Ishikawa (cell line): ENCODE data around the gene ITSN2.

ENCODE experiments used
- CEBPB ChIP-seq: IDR thresholded peaks from 2 replicates; pipeline ENCODE4 v1.6.1; 2012
- EP300 ChIP-seq: IDR thresholded peaks from 2 replicates; pipeline ENCODE4 v1.6.1; 2012; ENCODE audit warnings: borderline replicate concordance
- FOXM1 ChIP-seq: IDR thresholded peaks from 2 replicates; pipeline ENCODE4 v1.6.1; 2012; ENCODE audit warnings: low read depth, borderline replicate concordance
- MAX ChIP-seq: IDR thresholded peaks from 2 replicates; pipeline ENCODE4 v1.6.1; 2012
- NFIC ChIP-seq: IDR thresholded peaks from 2 replicates; pipeline ENCODE4 v1.6.1; 2012
- RAD21 ChIP-seq: IDR thresholded peaks from 2 replicates; pipeline ENCODE4 v1.6.1; 2012; ENCODE audit warnings: low read depth
- TAF1 ChIP-seq: IDR thresholded peaks from 2 replicates; pipeline ENCODE4 v1.6.1; 2012; ENCODE audit warnings: low read depth, mild to moderate bottlenecking
- TCF12 ChIP-seq: IDR thresholded peaks from 2 replicates; pipeline ENCODE4 v1.6.1; 2012; ENCODE audit warnings: low read depth
- TEAD4 ChIP-seq: IDR thresholded peaks from 2 replicates; pipeline ENCODE4 v1.6.1; 2012
- YY1 ChIP-seq: IDR thresholded peaks from 2 replicates; pipeline ENCODE4 v1.6.1; 2012; ENCODE audit warnings: low read depth
- ZBTB7A ChIP-seq: IDR thresholded peaks from 2 replicates; pipeline ENCODE4 v1.6.1; 2012; ENCODE audit warnings: low read depth

GRCh38 chr2:24297663-24298062 lies 62.7 kb downstream of the ITSN2 start:
- TF ChIP-seq ZBTB7A = no peak
- TF ChIP-seq EP300 = no peak
- TF ChIP-seq TAF1 = no peak
- TF ChIP-seq TEAD4 = no peak
- no peak for TF ChIP-seq YY1
- no peak for TF ChIP-seq NFIC
- TF ChIP-seq RAD21 = no peak
- TF ChIP-seq MAX = no peak
- no peak for TF ChIP-seq FOXM1
- no peak for TF ChIP-seq TCF12
- no peak for TF ChIP-seq CEBPB
